K562 (cell line): ENCODE data around the gene TMEM208. TPM values are rescaled to one million over a fixed set of nuclear protein-coding genes. Genes with fewer than 3 reads are reported as not detected.

Experiments used
- RAD21 ChIP-seq, 2 experiments: fragments of 250-450 bp in 1 of 2; fragments of 450-650 bp in 1 of 2; sonication (Bioruptor Pico) in 1 of 2; formaldehyde crosslinking in 1 of 2; IDR thresholded peaks in 1 of 2; conservative IDR thresholded peaks in 1 of 2; 2 replicates each; pipeline versions ENCODE4 v1.4.0 to v1.8.0; 2020 to 2022; ENCODE audit warnings: mild to moderate bottlenecking in 2 of 2, moderate library complexity in 1 of 2
- ZFX ChIP-seq: sonication (generic); formaldehyde crosslinking; IDR thresholded peaks from 2 replicates; pipeline ENCODE4 v1.8.0; 2022; ENCODE audit warnings: mild to moderate bottlenecking, missing genetic modification reagents, moderate library complexity
- polyA plus RNA-seq, 8 experiments: library from polyadenylated mRNA; depleted of rRNA in 4 of 8; stranded (reverse) in 5 of 8; unstranded in 3 of 8; fragments of >200 nt; fragmentation: Nextera tagmentation in 2 of 8; fragmentation: Illumina TruSeq in 1 of 8; extraction: Ambion mirVana in 2 of 8; extraction: Trizol in 1 of 8; gene quantifications; 2 replicates each; pipeline versions ENCODE4 v1.2.1 to v1.2.3, GENCODE V29; 2011 to 2014; ENCODE audit warnings: inconsistent platforms in 1 of 8, missing spikeins in 1 of 8
- total RNA-seq, 7 experiments: library from RNA; depleted of rRNA in 6 of 7; stranded (reverse); fragments of >200 nt in 6 of 7; fragmentation: Illumina TruSeq in 2 of 7; extraction: Trizol in 2 of 7; gene quantifications; 2 replicates each; pipeline versions ENCODE4 v1.2.1 to v1.2.3, GENCODE V29; 2011 to 2021; ENCODE audit warnings: low replicate concordance in 1 of 7
- TF ChIP-seq, protein P1 (sequence below): fragments of 200-800 bp; sonication (Bioruptor generic); IDR thresholded peaks from 2 replicates; pipeline ENCODE4 v1.6.1; 2017; ENCODE audit warnings: missing genetic modification characterization, missing compliant biosample characterization
- TF ChIP-seq, protein P2 (sequence below): sonication (generic); formaldehyde crosslinking; IDR thresholded peaks from 2 replicates; pipeline ENCODE4 v1.8.0; 2022; ENCODE audit warnings: missing genetic modification reagents, mild to moderate bottlenecking, moderate library complexity, borderline replicate concordance
- TF ChIP-seq, protein P3 (sequence below): fragments of 450-650 bp; formaldehyde crosslinking; IDR thresholded peaks from 2 replicates; pipeline ENCODE4 v1.4.0; 2020; ENCODE audit warnings: mild to moderate bottlenecking, moderate library complexity
- TF ChIP-seq, protein P4 (sequence below): sonication (generic); formaldehyde crosslinking; IDR thresholded peaks from 2 replicates; pipeline ENCODE4 v1.9.0; 2022; ENCODE audit warnings: mild to moderate bottlenecking, missing genetic modification reagents
- TF ChIP-seq, protein P5 (sequence below): sonication (generic); formaldehyde crosslinking; IDR thresholded peaks from 2 replicates; pipeline ENCODE4 v1.9.0; 2022; ENCODE audit warnings: mild to moderate bottlenecking, missing genetic modification reagents
- TF ChIP-seq, protein P6 (sequence below): fragments of 450-650 bp; IDR thresholded peaks from 2 replicates; pipeline ENCODE4 v1.6.1; 2016; ENCODE audit warnings: mild to moderate bottlenecking, moderate library complexity

TMEM208 gene
- total and polyA plus RNA-seq, 9 of the 15 experiments (the other 6 are each of a cell fraction or from before 2014, with no cell fraction given): 31.8 to 239 (median 54.3) TPM

DNA sequence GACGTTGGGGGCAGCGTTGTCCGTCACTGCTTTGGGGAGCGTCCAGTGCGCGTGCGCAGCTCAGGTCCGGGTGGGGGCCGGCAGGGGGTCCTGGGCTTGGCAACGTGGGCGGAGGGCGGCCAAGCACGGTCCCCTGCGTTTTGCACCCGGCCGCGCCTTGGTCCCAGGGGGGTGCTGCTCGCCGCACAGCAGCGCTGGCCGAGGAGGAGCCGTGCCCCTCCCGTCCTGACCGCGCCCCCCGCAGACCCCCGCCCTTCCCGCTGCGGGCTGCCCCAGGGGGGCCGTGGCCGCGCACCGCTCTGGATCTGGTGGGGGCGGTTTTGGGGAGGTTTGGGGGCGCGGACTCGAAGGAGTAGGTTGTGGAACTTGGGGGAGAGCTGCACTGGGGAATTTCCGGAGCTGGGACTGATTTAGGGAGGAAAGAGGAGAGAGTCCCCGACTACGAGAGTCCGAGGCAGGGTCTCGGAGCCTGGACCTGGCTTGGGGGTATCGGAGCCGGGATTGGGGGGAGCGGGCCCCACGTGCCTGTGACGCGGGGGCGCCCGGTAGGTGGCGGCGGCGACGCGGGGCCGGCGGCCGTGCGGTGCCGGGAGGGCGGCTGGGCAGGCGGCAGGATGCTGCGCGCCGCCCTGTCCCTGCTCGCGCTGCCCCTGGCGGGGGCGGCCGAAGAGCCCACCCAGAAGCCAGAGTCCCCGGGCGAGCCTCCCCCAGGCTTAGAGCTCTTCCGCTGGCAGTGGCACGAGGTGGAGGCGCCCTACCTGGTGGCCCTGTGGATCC is 21.7 kb downstream of the TMEM208 start, which contains the start of gene SLC9A5 (continued):
- TF ChIP-seq, protein P1, sequence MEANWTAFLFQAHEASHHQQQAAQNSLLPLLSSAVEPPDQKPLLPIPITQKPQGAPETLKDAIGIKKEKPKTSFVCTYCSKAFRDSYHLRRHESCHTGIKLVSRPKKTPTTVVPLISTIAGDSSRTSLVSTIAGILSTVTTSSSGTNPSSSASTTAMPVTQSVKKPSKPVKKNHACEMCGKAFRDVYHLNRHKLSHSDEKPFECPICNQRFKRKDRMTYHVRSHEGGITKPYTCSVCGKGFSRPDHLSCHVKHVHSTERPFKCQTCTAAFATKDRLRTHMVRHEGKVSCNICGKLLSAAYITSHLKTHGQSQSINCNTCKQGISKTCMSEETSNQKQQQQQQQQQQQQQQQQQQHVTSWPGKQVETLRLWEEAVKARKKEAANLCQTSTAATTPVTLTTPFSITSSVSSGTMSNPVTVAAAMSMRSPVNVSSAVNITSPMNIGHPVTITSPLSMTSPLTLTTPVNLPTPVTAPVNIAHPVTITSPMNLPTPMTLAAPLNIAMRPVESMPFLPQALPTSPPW (CRISPR knock-in tag): peak; percentile 64
- TF ChIP-seq, protein P2, sequence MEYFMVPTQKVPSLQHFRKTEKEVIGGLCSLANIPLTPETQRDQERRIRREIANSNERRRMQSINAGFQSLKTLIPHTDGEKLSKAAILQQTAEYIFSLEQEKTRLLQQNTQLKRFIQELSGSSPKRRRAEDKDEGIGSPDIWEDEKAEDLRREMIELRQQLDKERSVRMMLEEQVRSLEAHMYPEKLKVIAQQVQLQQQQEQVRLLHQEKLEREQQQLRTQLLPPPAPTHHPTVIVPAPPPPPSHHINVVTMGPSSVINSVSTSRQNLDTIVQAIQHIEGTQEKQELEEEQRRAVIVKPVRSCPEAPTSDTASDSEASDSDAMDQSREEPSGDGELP (CRISPR knock-in tag): 0 out of 2 replicates have a peak, but pooled peaks have one; percentile 25
- TF ChIP-seq ZFX (CRISPR knock-in tag) (peak; percentile 40), RAD21 (CRISPR knock-in tag; conservative IDR thresholded peaks at IDR 0.05 in 1 of 2, IDR thresholded peaks at IDR 0.05 in 1 of 2) (0 out of 4 replicates have a peak, but pooled peaks of 1 of the 2 experiments have one; percentile 3)
- TF ChIP-seq, protein P3, sequence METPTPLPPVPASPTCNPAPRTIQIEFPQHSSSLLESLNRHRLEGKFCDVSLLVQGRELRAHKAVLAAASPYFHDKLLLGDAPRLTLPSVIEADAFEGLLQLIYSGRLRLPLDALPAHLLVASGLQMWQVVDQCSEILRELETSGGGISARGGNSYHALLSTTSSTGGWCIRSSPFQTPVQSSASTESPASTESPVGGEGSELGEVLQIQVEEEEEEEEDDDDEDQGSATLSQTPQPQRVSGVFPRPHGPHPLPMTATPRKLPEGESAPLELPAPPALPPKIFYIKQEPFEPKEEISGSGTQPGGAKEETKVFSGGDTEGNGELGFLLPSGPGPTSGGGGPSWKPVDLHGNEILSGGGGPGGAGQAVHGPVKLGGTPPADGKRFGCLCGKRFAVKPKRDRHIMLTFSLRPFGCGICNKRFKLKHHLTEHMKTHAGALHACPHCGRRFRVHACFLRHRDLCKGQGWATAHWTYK (CRISPR knock-in tag): peak; percentile 57; the same call in 1 of the 2 replicates
- TF ChIP-seq, protein P4, sequence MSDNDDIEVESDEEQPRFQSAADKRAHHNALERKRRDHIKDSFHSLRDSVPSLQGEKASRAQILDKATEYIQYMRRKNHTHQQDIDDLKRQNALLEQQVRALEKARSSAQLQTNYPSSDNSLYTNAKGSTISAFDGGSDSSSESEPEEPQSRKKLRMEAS (CRISPR knock-in tag): 0 out of 2 replicates have a peak, but pooled peaks have one; percentile 12
- TF ChIP-seq, protein P5, sequence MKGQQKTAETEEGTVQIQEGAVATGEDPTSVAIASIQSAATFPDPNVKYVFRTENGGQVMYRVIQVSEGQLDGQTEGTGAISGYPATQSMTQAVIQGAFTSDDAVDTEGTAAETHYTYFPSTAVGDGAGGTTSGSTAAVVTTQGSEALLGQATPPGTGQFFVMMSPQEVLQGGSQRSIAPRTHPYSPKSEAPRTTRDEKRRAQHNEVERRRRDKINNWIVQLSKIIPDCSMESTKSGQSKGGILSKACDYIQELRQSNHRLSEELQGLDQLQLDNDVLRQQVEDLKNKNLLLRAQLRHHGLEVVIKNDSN (CRISPR knock-in tag): peak; percentile 0; the same call in 1 of the 2 replicates
- TF ChIP-seq, protein P6, sequence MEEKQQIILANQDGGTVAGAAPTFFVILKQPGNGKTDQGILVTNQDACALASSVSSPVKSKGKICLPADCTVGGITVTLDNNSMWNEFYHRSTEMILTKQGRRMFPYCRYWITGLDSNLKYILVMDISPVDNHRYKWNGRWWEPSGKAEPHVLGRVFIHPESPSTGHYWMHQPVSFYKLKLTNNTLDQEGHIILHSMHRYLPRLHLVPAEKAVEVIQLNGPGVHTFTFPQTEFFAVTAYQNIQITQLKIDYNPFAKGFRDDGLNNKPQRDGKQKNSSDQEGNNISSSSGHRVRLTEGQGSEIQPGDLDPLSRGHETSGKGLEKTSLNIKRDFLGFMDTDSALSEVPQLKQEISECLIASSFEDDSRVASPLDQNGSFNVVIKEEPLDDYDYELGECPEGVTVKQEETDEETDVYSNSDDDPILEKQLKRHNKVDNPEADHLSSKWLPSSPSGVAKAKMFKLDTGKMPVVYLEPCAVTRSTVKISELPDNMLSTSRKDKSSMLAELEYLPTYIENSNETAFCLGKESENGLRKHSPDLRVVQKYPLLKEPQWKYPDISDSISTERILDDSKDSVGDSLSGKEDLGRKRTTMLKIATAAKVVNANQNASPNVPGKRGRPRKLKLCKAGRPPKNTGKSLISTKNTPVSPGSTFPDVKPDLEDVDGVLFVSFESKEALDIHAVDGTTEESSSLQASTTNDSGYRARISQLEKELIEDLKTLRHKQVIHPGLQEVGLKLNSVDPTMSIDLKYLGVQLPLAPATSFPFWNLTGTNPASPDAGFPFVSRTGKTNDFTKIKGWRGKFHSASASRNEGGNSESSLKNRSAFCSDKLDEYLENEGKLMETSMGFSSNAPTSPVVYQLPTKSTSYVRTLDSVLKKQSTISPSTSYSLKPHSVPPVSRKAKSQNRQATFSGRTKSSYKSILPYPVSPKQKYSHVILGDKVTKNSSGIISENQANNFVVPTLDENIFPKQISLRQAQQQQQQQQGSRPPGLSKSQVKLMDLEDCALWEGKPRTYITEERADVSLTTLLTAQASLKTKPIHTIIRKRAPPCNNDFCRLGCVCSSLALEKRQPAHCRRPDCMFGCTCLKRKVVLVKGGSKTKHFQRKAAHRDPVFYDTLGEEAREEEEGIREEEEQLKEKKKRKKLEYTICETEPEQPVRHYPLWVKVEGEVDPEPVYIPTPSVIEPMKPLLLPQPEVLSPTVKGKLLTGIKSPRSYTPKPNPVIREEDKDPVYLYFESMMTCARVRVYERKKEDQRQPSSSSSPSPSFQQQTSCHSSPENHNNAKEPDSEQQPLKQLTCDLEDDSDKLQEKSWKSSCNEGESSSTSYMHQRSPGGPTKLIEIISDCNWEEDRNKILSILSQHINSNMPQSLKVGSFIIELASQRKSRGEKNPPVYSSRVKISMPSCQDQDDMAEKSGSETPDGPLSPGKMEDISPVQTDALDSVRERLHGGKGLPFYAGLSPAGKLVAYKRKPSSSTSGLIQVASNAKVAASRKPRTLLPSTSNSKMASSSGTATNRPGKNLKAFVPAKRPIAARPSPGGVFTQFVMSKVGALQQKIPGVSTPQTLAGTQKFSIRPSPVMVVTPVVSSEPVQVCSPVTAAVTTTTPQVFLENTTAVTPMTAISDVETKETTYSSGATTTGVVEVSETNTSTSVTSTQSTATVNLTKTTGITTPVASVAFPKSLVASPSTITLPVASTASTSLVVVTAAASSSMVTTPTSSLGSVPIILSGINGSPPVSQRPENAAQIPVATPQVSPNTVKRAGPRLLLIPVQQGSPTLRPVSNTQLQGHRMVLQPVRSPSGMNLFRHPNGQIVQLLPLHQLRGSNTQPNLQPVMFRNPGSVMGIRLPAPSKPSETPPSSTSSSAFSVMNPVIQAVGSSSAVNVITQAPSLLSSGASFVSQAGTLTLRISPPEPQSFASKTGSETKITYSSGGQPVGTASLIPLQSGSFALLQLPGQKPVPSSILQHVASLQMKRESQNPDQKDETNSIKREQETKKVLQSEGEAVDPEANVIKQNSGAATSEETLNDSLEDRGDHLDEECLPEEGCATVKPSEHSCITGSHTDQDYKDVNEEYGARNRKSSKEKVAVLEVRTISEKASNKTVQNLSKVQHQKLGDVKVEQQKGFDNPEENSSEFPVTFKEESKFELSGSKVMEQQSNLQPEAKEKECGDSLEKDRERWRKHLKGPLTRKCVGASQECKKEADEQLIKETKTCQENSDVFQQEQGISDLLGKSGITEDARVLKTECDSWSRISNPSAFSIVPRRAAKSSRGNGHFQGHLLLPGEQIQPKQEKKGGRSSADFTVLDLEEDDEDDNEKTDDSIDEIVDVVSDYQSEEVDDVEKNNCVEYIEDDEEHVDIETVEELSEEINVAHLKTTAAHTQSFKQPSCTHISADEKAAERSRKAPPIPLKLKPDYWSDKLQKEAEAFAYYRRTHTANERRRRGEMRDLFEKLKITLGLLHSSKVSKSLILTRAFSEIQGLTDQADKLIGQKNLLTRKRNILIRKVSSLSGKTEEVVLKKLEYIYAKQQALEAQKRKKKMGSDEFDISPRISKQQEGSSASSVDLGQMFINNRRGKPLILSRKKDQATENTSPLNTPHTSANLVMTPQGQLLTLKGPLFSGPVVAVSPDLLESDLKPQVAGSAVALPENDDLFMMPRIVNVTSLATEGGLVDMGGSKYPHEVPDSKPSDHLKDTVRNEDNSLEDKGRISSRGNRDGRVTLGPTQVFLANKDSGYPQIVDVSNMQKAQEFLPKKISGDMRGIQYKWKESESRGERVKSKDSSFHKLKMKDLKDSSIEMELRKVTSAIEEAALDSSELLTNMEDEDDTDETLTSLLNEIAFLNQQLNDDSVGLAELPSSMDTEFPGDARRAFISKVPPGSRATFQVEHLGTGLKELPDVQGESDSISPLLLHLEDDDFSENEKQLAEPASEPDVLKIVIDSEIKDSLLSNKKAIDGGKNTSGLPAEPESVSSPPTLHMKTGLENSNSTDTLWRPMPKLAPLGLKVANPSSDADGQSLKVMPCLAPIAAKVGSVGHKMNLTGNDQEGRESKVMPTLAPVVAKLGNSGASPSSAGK: peak; percentile 89
